ENCODE results near the gene CDC14A.
A peak's percentile ranks its signal among the peaks of the same experiment; 100 is the strongest.

The CDC14A gene

DNA sequence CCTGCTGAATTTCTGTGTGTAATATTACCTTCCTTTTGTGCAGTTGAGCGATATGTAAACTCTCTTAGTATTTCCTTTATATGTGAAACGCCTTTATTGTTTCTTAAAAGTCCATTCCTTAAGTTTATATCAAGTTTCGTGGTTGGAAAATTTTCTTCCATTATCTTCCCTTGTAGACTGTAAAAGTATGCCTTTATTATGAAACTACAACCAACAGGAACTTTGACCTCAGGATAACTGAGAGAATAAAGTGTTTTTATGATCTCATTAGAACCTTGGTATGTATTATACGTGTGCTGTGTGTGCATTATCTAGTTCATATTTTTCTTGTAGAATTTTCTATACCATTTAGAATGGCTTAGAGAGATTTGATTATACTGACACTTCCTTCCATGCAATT is 3.1 kb upstream of the CDC14A start:
- no peaks in the 10 kb centered on the region for H3K27me3 ChIP-seq
- H3K9me3 ChIP-seq: no peaks in the 10 kb centered on the region
- TF ChIP-seq, protein P1, sequence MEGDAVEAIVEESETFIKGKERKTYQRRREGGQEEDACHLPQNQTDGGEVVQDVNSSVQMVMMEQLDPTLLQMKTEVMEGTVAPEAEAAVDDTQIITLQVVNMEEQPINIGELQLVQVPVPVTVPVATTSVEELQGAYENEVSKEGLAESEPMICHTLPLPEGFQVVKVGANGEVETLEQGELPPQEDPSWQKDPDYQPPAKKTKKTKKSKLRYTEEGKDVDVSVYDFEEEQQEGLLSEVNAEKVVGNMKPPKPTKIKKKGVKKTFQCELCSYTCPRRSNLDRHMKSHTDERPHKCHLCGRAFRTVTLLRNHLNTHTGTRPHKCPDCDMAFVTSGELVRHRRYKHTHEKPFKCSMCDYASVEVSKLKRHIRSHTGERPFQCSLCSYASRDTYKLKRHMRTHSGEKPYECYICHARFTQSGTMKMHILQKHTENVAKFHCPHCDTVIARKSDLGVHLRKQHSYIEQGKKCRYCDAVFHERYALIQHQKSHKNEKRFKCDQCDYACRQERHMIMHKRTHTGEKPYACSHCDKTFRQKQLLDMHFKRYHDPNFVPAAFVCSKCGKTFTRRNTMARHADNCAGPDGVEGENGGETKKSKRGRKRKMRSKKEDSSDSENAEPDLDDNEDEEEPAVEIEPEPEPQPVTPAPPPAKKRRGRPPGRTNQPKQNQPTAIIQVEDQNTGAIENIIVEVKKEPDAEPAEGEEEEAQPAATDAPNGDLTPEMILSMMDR (IDR thresholded peaks at IDR 0.05; ENCODE audit: low read depth, low read length): no peak
- H3K4me3 ChIP-seq (ENCODE audit: low read depth, low read length): no peak overlapping the region
- peaks cover 2% of the 10 kb centered on the region; the same call in 1 of the 2 replicates for H3K4me1 ChIP-seq
- no peak for DNase-seq
- H3K36me3 ChIP-seq: no peaks in the 10 kb centered on the region

- TF ChIP-seq, protein P1 (IDR thresholded peaks at IDR 0.05; ENCODE audit: low read depth, low read length): no peak
- Histone ChIP-seq H3K36me3 (no peaks in the 10 kb centered on the region), H3K9me3 (no peaks in the 10 kb centered on the region), H3K27me3 (no peaks in the 10 kb centered on the region), H3K4me3 (ENCODE audit: low read depth, low read length) (peak overlapping the region; percentile 86), H3K4me1 (no peaks in the 10 kb centered on the region; the same call in 1 of the 2 replicates)
- DNase-seq: no peak
These were observed 1.6 kb upstream of the CDC14A start for GRCh38 chr1:100350787-100351094.

GRCh38 chr1:100351095-100351887 is 1.0 kb upstream of the CDC14A start:
- no peaks in the 10 kb centered on the region; the same call in 1 of the 2 replicates for H3K4me1 ChIP-seq
- H3K27me3 ChIP-seq: no peaks in the 10 kb centered on the region
- no peaks in the 10 kb centered on the region for H3K36me3 ChIP-seq
- TF ChIP-seq, protein P1 (IDR thresholded peaks at IDR 0.05; ENCODE audit: low read depth, low read length): peak; percentile 60
- H3K9me3 ChIP-seq: no peaks in the 10 kb centered on the region
- peak; percentile 93 for DNase-seq
- peak overlapping the region; percentile 86 for H3K4me3 ChIP-seq (ENCODE audit: low read depth, low read length)

GRCh38 chr1:100353071-100353801 is 930 bp downstream of the CDC14A start:
- TF ChIP-seq, protein P1 (IDR thresholded peaks at IDR 0.05; ENCODE audit: low read depth, low read length): no peak; the same call in 1 of the 2 replicates
- Histone ChIP-seq H3K36me3 (no peaks in the 10 kb centered on the region), H3K9me3 (no peaks in the 10 kb centered on the region), H3K4me1 (no peaks in the 10 kb centered on the region; the same call in 1 of the 2 replicates), H3K27me3 (no peaks in the 10 kb centered on the region), H3K4me3 (ENCODE audit: low read depth, low read length) (peak overlapping the region; percentile 86)
- peak; percentile 57 for DNase-seq

DNA sequence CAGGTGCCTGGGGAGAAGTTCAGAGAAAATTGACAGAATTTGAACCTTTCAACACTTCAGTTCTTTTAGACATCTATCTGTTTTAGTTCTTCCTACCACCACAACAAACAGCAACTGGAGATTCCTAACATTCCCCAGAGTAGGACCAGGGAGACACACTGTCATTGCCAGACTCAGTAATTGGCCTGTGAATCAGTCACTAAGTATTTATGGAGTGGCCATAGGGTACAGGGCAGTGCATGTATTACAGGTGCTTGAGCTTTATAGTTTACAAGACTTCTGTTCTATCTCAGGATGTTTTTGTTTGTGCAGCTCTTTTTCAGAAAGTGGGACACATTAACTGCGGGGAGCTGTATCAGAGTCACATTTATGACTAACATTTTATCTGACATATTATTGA is 1.7 kb downstream of the CDC14A start:
- Histone ChIP-seq H3K36me3 (no peaks in the 10 kb centered on the region), H3K27me3 (no peaks in the 10 kb centered on the region), H3K4me3 (ENCODE audit: low read depth, low read length) (peak overlapping the region; percentile 86), H3K4me1 (peaks cover 4% of the 10 kb centered on the region), H3K9me3 (no peaks in the 10 kb centered on the region)
- TF ChIP-seq, protein P1 (IDR thresholded peaks at IDR 0.05; ENCODE audit: low read depth, low read length): no peak
- no peak for DNase-seq

DNA sequence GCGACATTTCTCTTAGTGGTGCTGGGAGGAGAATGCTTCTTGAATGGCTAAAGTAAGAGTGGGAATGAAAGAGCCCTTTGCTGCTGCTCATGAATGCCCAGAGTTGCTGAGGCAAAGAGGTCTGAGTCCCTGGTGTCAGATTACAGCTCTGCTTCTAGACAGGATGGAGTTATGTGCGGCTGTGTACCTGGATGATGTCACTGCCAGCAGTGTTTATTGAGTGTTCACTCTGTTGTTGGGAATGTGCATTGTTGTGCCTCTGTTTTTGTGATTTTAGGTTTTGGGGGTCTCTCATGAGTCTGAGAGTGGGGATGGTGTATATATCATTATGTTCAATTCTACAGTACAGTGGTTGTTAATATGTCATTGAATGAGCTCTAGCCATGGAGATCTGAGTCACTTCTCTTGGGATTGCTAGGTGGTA is 2.7 kb downstream of the CDC14A start:
- Histone ChIP-seq H3K9me3 (no peaks in the 10 kb centered on the region), H3K4me1 (peaks cover 7% of the 10 kb centered on the region), H3K27me3 (no peaks in the 10 kb centered on the region), H3K4me3 (ENCODE audit: low read depth, low read length) (no peak overlapping the region), H3K36me3 (no peaks in the 10 kb centered on the region)
- DNase-seq: no peak
- TF ChIP-seq, protein P1 (IDR thresholded peaks at IDR 0.05; ENCODE audit: low read depth, low read length): no peak

Measured in BE2C (cell line).